Skeletal muscle cell (primary cell): ENCODE measurements around the gene FASN.

Source experiments
- DNase-seq: peaks from one replicate; pipeline ENCODE4 v3.0.0-alpha.2; 2010; ENCODE audit warnings: low read depth
- H3K4me3 ChIP-seq: 2 replicates; pipeline ENCODE4 v1.5.1; 2011; ENCODE audit warnings: low read depth, mild to moderate bottlenecking, control low read depth, low read length, moderate library complexity

FASN gene

GRCh38 chr17:82091264-82092066 lies 6.6 kb downstream of the FASN start:
- DNase-seq = no peak
- H3K4me3 ChIP-seq = no peak overlapping the region

GRCh38 chr17:82090549-82091263 lies 7.3 kb downstream of the FASN start:
- H3K4me3 ChIP-seq = no peak overlapping the region
- no peak for DNase-seq

GRCh38 chr17:82089723-82090548 lies 8.1 kb downstream of the FASN start:
- no peak overlapping the region for H3K4me3 ChIP-seq
- no peak for DNase-seq

- no peak overlapping the region for H3K4me3 ChIP-seq
- no peak for DNase-seq
Measured at GRCh38 chr17:82088838-82089722, 9.0 kb downstream of the FASN start.

- H3K4me3 ChIP-seq = no peak overlapping the region
- DNase-seq = no peak
Measured at GRCh38 chr17:82087961-82088837, 9.8 kb downstream of the FASN start.

GRCh38 chr17:82086941-82087906 lies 10.8 kb downstream of the FASN start:
- no peak overlapping the region for H3K4me3 ChIP-seq
- no peak for DNase-seq

GRCh38 chr17:82085931-82086764 lies 11.9 kb downstream of the FASN start:
- no peak for DNase-seq
- no peak overlapping the region for H3K4me3 ChIP-seq

GRCh38 chr17:82085031-82085861 lies 12.8 kb downstream of the FASN start:
- H3K4me3 ChIP-seq = no peak overlapping the region
- no peak for DNase-seq

- H3K4me3 ChIP-seq = no peak overlapping the region
- DNase-seq = no peak
Measured at GRCh38 chr17:82084373-82085030, 13.5 kb downstream of the FASN start.

- DNase-seq = no peak
- no peak overlapping the region for H3K4me3 ChIP-seq
Measured at GRCh38 chr17:82083533-82084359, 14.3 kb downstream of the FASN start.

- DNase-seq = no peak
- H3K4me3 ChIP-seq = no peak overlapping the region
Measured at GRCh38 chr17:82083009-82083408, 15.0 kb downstream of the FASN start.

GRCh38 chr17:82082456-82082855 lies 15.6 kb downstream of the FASN start:
- H3K4me3 ChIP-seq = no peak overlapping the region
- no peak for DNase-seq

GRCh38 chr17:82081966-82082365 lies 16.1 kb downstream of the FASN start:
- no peak overlapping the region for H3K4me3 ChIP-seq
- no peak for DNase-seq

- DNase-seq = no peak
- no peak overlapping the region for H3K4me3 ChIP-seq
Measured at GRCh38 chr17:82081546-82081945, 16.5 kb downstream of the FASN start.
